OCI-LY7 (cell line): Measurements from ENCODE around the gene PTTG1.

Experiments used
- CTCF ChIP-seq: fragments of 200-600 bp; sonication (generic); conservative IDR thresholded peaks from 2 replicates; pipeline ENCODE4 v1.5.1; 2014; ENCODE audit warnings: mild to moderate bottlenecking, antibody characterized with exemption, low read length, moderate library complexity, mixed read lengths
- EZH2phosphoT487 ChIP-seq: fragments of 200-600 bp; sonication (generic); IDR thresholded peaks from 2 replicates; pipeline ENCODE4 v1.6.1; 2018; ENCODE audit warnings: low read depth, borderline replicate concordance, mild to moderate bottlenecking, mixed run types, antibody characterized with exemption, low read length, moderate library complexity, mixed read lengths

GRCh38 chr5:160418561-160419457, 2.8 kb upstream of the PTTG1 start, which contains the start of gene SLU7:
- TF ChIP-seq CTCF (no peak), EZH2phosphoT487 (no peak)
